HL-60 (cell line): ENCODE measurements around the gene MCF2L2.

Experiments
- DNase-seq, 2 experiments: peaks; one replicate each; pipeline ENCODE4 v3.0.0-alpha.2; 2010 to 2020; ENCODE audit warnings: low read depth in 1 of 2, low spot score in 1 of 2
- H3K27ac ChIP-seq: fragments of 250-450 bp; sonication (Bioruptor Pico); replicated peaks from 2 replicates; pipeline ENCODE4 v1.5.1; 2020; ENCODE audit warnings: mild to moderate bottlenecking, moderate library complexity
- H3K27me3 ChIP-seq: fragments of 250-450 bp; sonication (Bioruptor Pico); 2 replicates; pipeline ENCODE4 v1.5.1; 2021; ENCODE audit warnings: mild to moderate bottlenecking, moderate library complexity; ENCODE audit not compliant: insufficient read depth, poor library complexity, severe bottlenecking
- H3K4me3 ChIP-seq: replicated peaks from 2 replicates; pipeline ENCODE4 v1.5.1; 2011; ENCODE audit warnings: mild to moderate bottlenecking, control low read depth, low read length; ENCODE audit not compliant: insufficient read depth
- CTCF ChIP-seq: IDR thresholded peaks from one replicate; pipeline ENCODE4 v1.5.1; 2011; ENCODE audit warnings: low read length, control low read depth, inconsistent platforms; ENCODE audit not compliant: insufficient read depth
- GABPA ChIP-seq: IDR thresholded peaks from 2 replicates; pipeline ENCODE4 v1.6.1; 2012; ENCODE audit warnings: low read depth
- POLR2AphosphoS5 ChIP-seq: IDR thresholded peaks from 2 replicates; pipeline ENCODE4 v1.6.1; 2012; ENCODE audit warnings: low read depth
- REST ChIP-seq: IDR thresholded peaks from 2 replicates; pipeline ENCODE4 v1.6.1; 2012; ENCODE audit warnings: low read depth; ENCODE audit not compliant: insufficient replicate concordance
- SPI1 ChIP-seq: IDR thresholded peaks from 2 replicates; pipeline ENCODE4 v1.6.1; 2012; ENCODE audit warnings: low read depth, mild to moderate bottlenecking, borderline replicate concordance

The MCF2L2 gene

DNA sequence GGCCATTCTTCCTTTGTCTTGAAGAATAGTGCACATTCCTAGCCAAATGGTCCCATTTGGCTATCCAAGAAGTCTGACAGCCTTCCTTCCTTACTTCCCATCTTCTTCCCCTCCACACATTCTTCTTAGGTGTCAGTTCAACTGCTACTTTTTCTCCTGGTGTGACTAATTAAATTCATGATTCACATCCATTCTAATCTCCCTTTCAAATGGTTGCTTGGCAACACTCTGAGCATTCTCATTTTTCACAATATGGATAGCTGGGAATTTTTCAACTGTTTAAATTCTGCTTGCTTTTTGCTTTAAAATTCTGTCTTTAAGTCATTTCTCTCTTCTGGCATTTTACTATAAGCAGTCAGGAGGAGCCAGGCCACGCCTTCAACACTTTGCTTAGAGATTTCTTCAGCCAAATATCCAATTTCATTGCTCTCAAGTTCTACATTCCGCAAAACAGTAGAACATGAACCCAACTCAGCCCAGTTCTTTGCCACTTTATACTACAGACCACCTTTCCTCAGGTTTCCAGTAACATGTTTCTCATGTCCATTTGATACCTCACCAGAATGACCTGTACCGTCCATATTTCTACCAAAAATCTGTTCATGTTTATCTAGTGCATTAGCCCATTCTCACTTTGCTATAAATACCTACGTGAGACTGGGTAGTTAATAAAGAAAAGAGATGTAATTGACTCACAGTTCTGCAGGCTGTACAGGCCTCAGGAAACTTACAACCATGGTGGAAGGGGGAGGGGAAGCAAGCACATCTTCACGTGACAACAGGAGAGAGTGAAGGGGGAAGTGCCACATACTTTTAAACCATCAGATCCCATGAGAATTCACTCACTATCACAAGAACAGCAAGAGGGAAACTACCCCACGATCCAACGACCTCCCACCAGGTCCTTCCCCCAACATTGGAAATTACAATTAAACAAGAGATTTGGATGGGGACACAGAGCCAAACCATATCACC is 31.9 kb upstream of the MCF2L2 start:
- Histone ChIP-seq H3K27ac (no peak overlapping the region), H3K27me3 (no peaks in the 10 kb centered on the region), H3K4me3 (no peak overlapping the region)
- peak in 1 of 2 experiments; percentile 18 for DNase-seq
- TF ChIP-seq SPI1 = 0 out of 2 replicates have a peak, but pooled peaks have one; percentile 3
- no peak for TF ChIP-seq GABPA

DNA sequence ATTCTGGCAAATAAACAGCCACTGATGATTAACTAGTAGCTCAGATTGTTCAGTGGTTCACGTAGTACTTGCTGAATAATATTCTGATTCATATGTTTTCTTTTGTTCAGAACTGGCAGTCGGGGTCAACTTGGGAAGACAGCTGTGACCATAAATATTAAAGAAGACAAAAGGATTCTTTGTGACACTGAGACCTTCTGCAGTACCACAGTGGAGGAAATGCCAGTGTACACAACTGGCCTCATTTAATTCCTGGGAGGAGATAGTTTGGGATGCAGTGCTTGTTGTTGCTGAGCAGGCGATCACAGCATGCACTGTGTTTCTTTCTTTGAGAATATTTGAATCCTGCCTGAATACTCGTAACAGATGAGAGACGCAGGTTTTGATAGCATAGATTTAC is 26.7 kb upstream of the MCF2L2 start:
- TF ChIP-seq SPI1 = no peak
- no peak for TF ChIP-seq GABPA
- TF ChIP-seq POLR2AphosphoS5 = no peak
- TF ChIP-seq REST = no peak
- TF ChIP-seq CTCF = no peak
- Histone ChIP-seq H3K4me3 (no peak overlapping the region), H3K27ac (no peak overlapping the region), H3K27me3 (no peaks in the 10 kb centered on the region)
- DNase-seq = no peak

DNA sequence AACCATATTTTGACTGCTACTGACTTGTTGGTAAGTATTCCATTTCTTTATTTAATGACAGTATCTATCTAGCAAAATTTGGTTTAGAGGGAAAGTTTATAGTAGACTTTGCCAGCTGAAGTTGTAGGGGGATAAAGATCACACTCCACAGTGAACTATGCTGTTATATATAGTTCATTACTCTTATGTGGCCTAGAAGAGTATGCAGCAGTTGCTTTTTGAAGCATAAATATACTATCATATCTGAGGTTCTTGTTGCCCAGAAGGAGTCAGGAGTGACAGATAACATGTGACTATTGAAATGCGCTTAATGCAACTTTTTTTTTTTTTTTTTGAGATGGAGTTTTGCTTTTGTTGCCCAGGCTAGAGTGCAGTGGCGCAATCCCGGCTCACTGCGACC is 25.6 kb upstream of the MCF2L2 start:
- TF ChIP-seq REST (no peak), GABPA (no peak), CTCF (no peak), SPI1 (no peak), POLR2AphosphoS5 (no peak)
- Histone ChIP-seq H3K27me3 (no peaks in the 10 kb centered on the region), H3K4me3 (no peak overlapping the region), H3K27ac (no peak overlapping the region)
- no peak for DNase-seq

- no peaks in the 10 kb centered on the region for H3K27me3 ChIP-seq
- no peak overlapping the region for H3K4me3 ChIP-seq
- no peak for TF ChIP-seq CTCF
- H3K27ac ChIP-seq = no peak overlapping the region
- DNase-seq = no peak
Measured at GRCh38 chr3:183449791-183450190, 21.4 kb upstream of the MCF2L2 start.
